Activated CD8-positive, alpha-beta memory T cell treated with anti-CD3 and anti-CD28 coated beads, Interleukin-2, amount 50 U/mL, for 24 hours (primary cell): Measurements from ENCODE around the gene PSMD1.
"Not testable (repeated sequence)": the region's sequence is repeated elsewhere in the genome, so short reads cannot be mapped to it uniquely, and the experiment has no call there.

Experiments used
- DNase-seq: peaks from one replicate; pipeline ENCODE4 v3.0.0-alpha.2; 2020; ENCODE audit errors: extremely low read depth

Gene PSMD1

DNA sequence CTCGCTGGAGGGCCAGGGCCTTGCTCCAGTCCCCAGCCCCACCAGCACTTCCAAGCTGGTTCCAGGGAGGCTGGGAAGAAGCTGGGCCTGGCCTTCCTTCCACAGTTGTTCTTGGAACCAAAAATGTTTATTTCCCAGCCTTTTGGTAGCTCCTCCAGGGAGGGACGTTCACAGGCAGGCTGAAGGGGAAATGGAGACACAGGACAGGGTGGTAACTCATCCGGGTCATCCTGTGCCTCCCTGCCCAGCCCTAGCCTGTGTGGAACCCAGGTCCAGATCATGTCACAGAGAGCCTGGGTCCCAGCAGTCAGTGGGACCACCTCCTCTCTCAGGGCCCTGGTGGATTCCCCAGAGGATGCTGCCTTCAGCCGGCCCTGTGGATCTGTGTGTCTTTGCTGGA lies 129.2 kb downstream of the PSMD1 start:
- DNase-seq: no peak

DNA sequence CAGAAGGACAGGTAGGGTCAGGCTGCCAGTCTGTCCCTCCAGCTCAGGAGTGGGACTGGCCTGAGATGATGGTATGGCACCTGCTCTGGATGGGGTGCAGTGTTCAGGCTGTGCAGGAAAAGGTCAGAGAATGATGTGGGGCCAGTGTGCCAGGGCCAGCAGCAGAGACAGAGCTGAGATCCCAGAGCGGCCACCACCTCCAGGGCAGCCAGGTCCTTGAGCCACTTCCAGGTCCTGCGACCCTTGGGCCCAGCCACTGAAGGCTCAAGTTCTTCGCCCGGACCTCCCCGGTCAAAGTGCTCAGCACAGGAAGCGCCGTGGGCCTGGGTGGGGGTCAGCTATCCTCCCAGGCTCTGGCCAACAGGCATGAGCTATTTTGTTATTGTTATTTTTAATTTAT lies 129.7 kb downstream of the PSMD1 start:
- DNase-seq: no peak

GRCh38 chr2:231187736-231188505 lies 131.3 kb downstream of the PSMD1 start:
- DNase-seq: no peak

DNA sequence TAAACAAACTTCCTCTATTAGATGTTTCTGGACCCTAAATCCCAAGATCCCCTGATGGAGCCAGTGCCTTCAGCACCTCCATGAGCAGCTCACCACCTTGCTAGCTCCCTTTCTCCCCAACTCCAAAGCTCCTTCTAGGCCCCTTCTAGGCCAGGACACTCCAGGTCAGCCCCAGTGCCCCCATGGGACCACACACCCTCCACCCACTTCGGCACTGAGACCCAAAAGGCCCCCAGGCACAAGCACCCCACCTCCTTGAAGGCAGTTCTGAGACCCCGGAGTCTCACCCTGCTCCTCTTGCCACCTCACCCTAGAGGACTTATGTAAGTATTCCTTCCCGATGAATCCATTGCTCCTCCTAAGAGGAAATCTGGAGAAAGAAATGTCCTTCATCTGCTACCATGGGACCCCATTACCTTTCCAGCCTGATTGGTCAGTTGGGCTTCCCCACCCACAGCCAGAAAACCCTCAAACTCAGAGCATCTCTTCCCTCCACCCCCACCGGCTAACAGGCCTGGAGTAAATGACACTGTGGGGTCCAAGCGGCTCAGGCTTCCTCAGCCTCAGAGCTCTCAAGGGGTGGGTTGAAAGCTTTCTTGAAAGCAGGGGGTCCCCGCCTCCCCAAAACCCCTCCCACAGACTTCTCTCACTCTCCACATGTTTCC lies 132.0 kb downstream of the PSMD1 start:
- no peak for DNase-seq

DNA sequence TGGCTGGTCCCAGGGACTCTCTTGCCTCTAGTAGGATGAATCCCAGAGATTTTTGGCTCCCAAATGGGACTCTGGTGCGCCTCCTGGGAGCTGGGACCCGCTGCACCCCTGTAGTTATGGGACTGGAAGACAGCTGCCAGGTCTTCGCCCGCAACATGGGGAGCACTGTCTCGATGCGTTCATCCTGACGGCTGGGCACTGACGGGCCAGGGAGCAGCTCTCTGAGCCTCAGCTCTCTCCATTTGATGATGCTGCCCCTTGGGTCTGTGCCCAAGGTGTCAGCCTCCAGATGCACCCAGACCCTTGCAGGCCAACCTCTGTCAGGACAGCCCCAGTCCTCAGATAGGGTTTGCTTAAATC lies 132.5 kb downstream of the PSMD1 start:
- no peak for DNase-seq

DNA sequence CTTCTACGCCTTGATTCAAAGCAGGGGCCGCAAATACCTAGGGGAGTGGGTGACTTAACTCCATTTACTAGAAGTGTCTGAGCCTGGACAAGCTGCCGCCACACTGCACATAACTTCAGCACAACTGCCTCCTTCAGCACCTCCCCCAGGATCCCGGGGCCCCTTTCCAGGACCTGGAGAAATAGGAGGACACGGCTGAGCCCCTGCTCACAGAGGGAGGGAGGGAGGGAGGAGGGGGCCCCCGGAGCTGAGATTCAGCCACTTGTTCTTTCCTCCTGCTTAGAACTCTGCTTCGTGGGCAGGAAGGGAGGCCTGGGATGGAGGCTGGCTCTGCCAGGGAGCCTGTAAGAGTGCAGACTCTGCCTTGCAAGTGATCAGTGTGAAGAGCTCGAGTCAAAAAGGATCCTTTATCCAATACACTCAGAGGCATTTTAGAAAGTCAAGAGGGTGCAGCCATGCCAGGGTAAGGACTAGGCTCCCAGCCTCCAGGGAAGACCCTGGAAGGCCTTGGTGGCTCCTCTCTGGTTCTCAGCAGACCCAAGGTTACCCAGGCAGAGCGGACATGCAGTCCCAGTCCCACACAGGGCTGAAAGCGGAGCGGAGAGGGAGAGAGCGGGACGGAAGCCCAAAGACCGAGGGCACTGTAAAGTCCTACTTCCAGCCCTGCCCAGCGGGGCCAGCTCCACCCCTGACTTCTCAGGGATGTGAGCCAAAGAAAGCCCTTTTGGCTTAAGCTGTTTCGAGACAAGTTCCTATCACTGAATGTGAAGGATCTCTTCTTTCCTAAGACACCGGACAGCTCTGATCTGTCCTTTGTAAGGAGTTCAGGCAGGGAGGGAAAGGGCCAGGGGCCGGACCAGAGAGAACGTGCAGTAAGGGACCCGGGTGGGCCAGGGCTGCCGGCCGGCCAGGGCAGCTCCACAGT lies 133.2 kb downstream of the PSMD1 start:
- DNase-seq: no peak

DNA sequence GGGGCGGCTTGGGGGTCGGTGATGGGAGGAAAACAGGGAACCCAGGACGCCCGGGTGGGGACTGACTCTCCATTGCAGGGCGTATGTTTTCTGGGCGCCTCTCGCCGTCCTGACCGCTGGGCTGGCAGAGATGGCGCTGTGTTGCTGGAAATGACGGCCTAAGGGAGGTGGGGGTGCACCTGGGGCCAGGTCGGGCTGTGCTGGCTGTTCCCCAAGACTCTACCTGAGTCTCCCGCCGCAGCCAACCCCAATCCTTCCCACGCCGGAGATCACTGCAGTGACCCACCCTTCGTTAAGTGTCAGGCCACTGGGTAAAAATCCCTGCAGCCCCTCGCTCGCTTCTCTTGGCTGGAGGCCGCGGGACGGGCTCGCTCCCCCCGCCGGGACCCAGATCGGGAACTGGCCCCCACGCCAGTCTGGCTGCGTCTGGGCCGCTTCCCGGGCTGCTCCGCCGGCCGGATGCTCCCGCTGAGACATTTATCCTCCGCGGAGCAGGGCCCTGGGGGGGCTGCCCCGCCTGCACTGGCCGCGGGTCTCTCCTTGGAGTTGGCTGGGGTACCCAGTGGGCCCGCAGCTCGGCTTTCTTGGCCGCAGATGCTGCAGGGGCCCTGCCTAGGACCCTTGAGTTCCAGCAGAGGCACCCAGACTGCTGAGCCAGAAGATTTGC lies 134.0 kb downstream of the PSMD1 start:
- no peak for DNase-seq

DNA sequence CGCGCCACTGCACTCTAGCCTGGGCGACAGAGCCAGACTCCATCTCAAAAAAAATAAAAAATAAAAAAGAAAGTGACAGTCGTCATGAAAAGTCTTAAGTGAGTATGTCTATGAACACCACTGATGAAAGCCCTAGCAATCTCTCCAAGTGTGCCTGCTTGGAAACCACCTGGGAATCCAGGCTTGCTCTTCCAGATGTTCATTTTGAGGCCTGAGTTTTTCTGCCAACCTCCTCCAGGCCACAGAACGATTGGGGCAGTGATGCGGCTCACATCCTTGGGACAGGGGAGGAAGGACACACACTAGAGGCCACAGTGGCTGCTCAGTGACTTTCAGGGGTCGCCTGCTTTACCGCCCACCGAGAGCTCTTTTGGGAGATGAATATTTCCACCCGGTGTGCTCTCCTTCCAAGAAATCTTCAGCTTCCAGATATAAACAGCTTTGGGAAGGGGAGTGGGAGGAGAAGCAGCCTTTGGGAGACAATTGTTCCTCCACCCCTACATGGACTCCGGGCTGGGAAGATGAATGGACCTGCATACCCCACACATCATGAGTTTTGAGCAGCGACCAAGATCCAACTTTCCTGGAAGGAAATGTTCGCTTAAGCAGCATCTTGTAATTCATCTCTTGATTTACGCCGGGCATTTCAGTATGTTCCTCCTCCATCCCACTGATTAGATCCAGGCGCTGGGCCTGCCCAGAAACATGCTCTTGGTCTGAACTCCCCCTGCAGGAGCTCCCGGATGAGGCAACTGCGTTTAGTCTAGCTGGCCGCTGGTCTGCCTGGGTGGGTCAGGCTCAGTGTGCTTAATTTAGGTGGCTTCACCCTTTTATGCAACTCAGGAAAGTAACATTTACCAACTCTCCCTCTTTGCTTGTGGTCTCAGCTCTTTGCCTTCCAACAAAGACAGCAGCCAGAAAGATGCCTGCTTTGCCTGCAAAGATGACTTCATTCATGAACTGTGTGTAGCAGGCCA lies 135.5 kb downstream of the PSMD1 start:
- DNase-seq: no peak

- DNase-seq: no peak
These were observed 136.5 kb downstream of the PSMD1 start for GRCh38 chr2:231193216-231193615.

GRCh38 chr2:231196592-231196991 lies 139.9 kb downstream of the PSMD1 start:
- DNase-seq: no peak

GRCh38 chr2:231197196-231197595 lies 140.5 kb downstream of the PSMD1 start:
- DNase-seq: not testable (repeated sequence)

GRCh38 chr2:231197706-231198290 lies 141.1 kb downstream of the PSMD1 start:
- DNase-seq: no peak

DNA sequence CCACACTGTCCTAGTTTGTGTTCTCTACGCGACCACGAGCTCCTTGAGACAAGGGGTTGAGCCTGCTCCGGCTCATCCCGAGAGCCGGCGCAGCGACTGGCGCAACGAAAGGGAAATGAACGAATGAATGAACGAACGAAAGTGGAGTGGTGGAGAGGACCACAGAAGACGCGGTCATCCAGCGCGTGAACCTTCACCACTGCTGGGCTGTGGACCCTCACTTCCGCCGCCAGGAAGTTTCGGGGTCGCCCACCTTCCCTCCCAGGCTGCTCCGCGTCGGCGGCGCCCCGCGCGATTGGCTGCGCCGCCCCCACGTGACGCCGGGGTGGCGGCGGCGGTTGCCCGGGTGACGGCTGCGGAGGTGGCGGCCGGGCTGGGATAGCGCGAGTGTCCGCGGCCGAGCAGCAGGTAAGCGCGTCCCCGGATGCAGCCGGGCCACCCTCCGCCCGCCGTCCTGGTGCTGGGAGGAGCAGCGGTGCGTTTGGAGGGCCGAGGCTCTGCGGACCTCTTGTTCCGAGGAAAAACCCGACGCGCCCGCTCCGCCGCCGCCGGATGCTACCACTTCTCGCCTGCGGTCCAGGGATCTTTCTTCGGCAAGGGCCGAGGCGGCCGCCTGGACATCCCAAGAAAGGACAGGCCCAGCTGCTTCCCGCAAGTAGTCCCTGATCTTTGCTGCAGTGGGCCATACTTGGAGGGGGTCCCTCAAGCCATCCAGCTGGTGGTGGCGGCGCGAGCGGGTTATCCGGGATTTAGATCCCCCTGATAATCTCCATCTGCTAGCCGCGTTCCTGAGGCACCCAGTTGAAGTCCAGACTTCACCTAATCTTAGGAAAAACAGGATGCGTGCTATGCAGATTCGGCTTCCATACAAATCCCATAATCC lies 141.9 kb downstream of the PSMD1 start, which contains the start of gene ARMC9:
Gene ARMC9, plus strand, starts transcription at position 341 of the 883 bp plus-strand sequence. CDS start 7,608 bp downstream, outside the sequence.
- DNase-seq: peak; percentile 40

GRCh38 chr2:231199219-231199618 lies 142.6 kb downstream of the PSMD1 start:
- DNase-seq: no peak

DNA sequence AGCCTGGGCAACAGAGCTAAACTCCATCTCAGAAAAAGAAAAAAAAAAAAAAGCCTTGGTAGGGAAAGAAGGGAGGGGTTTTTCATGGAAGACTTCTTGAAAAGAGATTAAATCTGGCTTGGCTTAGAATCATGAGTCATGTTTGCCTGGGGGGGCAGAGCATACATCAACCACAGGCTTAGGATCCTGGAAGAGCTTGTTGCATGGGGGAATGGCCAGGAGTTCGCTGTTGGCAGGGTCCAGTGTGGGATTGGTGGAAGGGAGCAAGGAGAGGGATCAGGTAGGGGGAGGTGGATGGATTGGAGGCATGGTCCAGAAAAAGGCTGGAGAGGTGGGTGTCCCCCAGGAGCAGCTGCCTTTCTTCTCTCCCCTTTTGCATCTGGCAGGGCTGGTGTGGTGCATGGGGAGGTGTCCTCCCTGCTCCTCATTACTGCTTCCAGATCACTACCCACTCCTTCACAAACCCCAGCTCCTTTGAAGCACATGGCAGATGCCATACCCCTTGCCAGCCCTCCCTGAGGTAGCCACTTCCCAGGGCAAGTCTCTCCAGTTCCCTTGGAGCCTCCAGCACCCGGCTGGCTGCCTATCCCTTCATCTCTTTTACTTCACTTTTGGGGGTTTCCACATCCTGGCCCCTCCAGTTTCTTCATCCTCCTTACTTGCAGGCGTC lies 144.3 kb downstream of the PSMD1 start:
- no peak for DNase-seq

GRCh38 chr2:231201475-231201814 lies 144.8 kb downstream of the PSMD1 start:
- DNase-seq: no peak

- no peak for DNase-seq
These were observed 146.4 kb downstream of the PSMD1 start for GRCh38 chr2:231203087-231203486.

GRCh38 chr2:231204146-231204545 lies 147.5 kb downstream of the PSMD1 start:
- DNase-seq: no peak

DNA sequence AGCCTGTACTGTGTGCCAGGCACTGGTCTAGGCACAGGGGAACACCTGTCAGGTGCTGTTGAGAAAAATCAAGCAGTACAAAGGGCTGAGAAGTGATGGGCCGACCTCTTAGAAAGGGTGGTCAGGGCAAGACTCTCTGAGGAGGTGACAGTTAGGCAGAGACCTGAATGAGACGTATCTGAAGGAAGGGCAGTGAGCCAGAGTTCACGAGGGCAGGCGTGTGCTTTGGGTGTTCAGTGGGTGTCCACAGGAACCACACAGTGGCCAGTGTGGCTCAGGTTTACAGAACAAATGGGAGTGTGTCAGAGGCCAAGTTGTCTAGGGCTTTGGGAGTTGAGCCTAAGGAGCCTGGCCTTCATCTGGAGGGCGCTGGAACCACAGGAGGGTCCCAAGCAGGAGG lies 147.9 kb downstream of the PSMD1 start:
- DNase-seq: no peak
